HepG2 (cell line): ENCODE results near the gene SSR2. TPM values are rescaled to one million over a fixed set of nuclear protein-coding genes. Genes with fewer than 3 reads are reported as not detected.

Experiments used
- BCL6 ChIP-seq: IDR thresholded peaks from 2 replicates; pipeline ENCODE4 v1.6.1; 2016; ENCODE audit warnings: missing genetic modification reagents, missing compliant biosample characterization
- CENPT ChIP-seq: sonication (generic); formaldehyde crosslinking; IDR thresholded peaks from 2 replicates; pipeline ENCODE4 v1.8.0; 2022; ENCODE audit warnings: low read depth, mild to moderate bottlenecking, moderate library complexity, missing genetic modification reagents
- ELF4 ChIP-seq: sonication (generic); formaldehyde crosslinking; IDR thresholded peaks from 2 replicates; pipeline ENCODE4 v1.5.0; 2020; ENCODE audit warnings: missing genetic modification reagents, mild to moderate bottlenecking, moderate library complexity, borderline replicate concordance
- HNF4G ChIP-seq, 2 experiments: sonication (generic) in 1 of 2; formaldehyde crosslinking in 1 of 2; IDR thresholded peaks; 2 replicates each; pipeline versions ENCODE4 v1.4.0 to v1.6.1; 2011 to 2020; ENCODE audit warnings: borderline replicate concordance in 2 of 2, low read depth in 2 of 2, mild to moderate bottlenecking in 2 of 2, low read length in 1 of 2, missing genetic modification reagents in 1 of 2, moderate library complexity in 1 of 2
- IKZF4 ChIP-seq: sonication (generic); formaldehyde crosslinking; IDR thresholded peaks from 2 replicates; pipeline ENCODE4 v1.5.1; 2020; ENCODE audit warnings: borderline replicate concordance, mild to moderate bottlenecking, low read depth, missing genetic modification reagents; ENCODE audit errors: not compliant biosample characterization
- KDM6A ChIP-seq: IDR thresholded peaks from 2 replicates; pipeline ENCODE4 v1.6.1; 2016; ENCODE audit warnings: low read depth
- MZF1 ChIP-seq: sonication (generic); formaldehyde crosslinking; IDR thresholded peaks from 2 replicates; pipeline ENCODE4 v1.8.1; 2023; ENCODE audit warnings: mild to moderate bottlenecking, missing genetic modification reagents, borderline replicate concordance
- NR2C2 ChIP-seq: sonication (generic); formaldehyde crosslinking; IDR thresholded peaks from 2 replicates; pipeline ENCODE4 v1.4.0; 2020; ENCODE audit warnings: missing genetic modification reagents, mild to moderate bottlenecking, moderate library complexity, borderline replicate concordance
- NR2F2 ChIP-seq: IDR thresholded peaks from 2 replicates; pipeline ENCODE4 v1.6.1; 2012; ENCODE audit warnings: low read depth, inconsistent platforms, borderline replicate concordance
- PHF5A ChIP-seq: IDR thresholded peaks from one replicate; pipeline ENCODE4 v1.6.1; 2018; ENCODE audit warnings: low read depth, missing genetic modification reagents; ENCODE audit not compliant: unreplicated experiment
- SMARCE1 ChIP-seq: fragments of 450-650 bp; IDR thresholded peaks from 2 replicates; pipeline ENCODE4 v1.6.1; 2017; ENCODE audit warnings: borderline replicate concordance
- TEAD2 ChIP-seq: sonication (generic); formaldehyde crosslinking; IDR thresholded peaks from 2 replicates; pipeline ENCODE4 v1.9.0; 2021; ENCODE audit warnings: missing genetic modification reagents
- YY1 ChIP-seq: IDR thresholded peaks from 2 replicates; pipeline ENCODE4 v1.6.1; 2011; ENCODE audit warnings: low read length, low read depth, moderate library complexity, mild to moderate bottlenecking; ENCODE audit not compliant: insufficient read depth, insufficient replicate concordance
- ZNF292 ChIP-seq: sonication (generic); formaldehyde crosslinking; IDR thresholded peaks from 2 replicates; pipeline ENCODE4 v1.8.1; 2022; ENCODE audit warnings: mild to moderate bottlenecking, low read depth, missing genetic modification reagents, borderline replicate concordance
- ZNF30 ChIP-seq: sonication (generic); formaldehyde crosslinking; IDR thresholded peaks from 2 replicates; pipeline ENCODE4 v1.5.0; 2020; ENCODE audit warnings: mild to moderate bottlenecking, missing genetic modification reagents
- ZNF446 ChIP-seq: sonication (generic); formaldehyde crosslinking; IDR thresholded peaks from 2 replicates; pipeline ENCODE4 v1.5.0; 2020; ENCODE audit warnings: mild to moderate bottlenecking, missing genetic modification reagents
- ZNF792 ChIP-seq: IDR thresholded peaks from 2 replicates; pipeline ENCODE4 v1.6.1; 2016
- polyA plus RNA-seq, 8 experiments: library from polyadenylated mRNA; depleted of rRNA in 3 of 8; stranded (reverse) in 7 of 8; unstranded in 1 of 8; fragments of >200 nt; fragmentation: Illumina TruSeq in 4 of 8; extraction: Trizol in 4 of 8; gene quantifications; 2 replicates each; pipeline versions ENCODE4 v1.2.1 to v1.2.3, GENCODE V29; 2011 to 2016; ENCODE audit warnings: low read depth in 4 of 8, missing spikeins in 1 of 8, mixed read lengths in 1 of 8; ENCODE audit not compliant: insufficient read depth in 1 of 8
- total RNA-seq, 5 experiments: library from RNA; depleted of rRNA; stranded (reverse); fragments of >200 nt; fragmentation: Illumina TruSeq; extraction: Trizol; gene quantifications; 2 replicates each; pipeline ENCODE4 v1.2.3, GENCODE V29; 2016; ENCODE audit warnings: low read depth in 1 of 5
- TF ChIP-seq, protein P1 (sequence below): sonication (generic); formaldehyde crosslinking; conservative IDR thresholded peaks from 2 replicates; pipeline ENCODE4 v1.4.0; 2020; ENCODE audit warnings: mild to moderate bottlenecking, missing genetic modification reagents, moderate library complexity
- TF ChIP-seq, protein P2 (sequence below): IDR thresholded peaks from 2 replicates; pipeline ENCODE4 v1.6.1; 2016; ENCODE audit warnings: mild to moderate bottlenecking
- TF ChIP-seq, protein P3 (sequence below): sonication (generic); formaldehyde crosslinking; conservative IDR thresholded peaks from 2 replicates; pipeline ENCODE4 v1.5.0; 2020; ENCODE audit warnings: missing genetic modification reagents

SSR2 gene
- total and polyA plus RNA-seq, 2 of the 13 experiments (the other 11 are each of a cell fraction or from before 2014, with no cell fraction given) = 284 to 461 TPM

DNA sequence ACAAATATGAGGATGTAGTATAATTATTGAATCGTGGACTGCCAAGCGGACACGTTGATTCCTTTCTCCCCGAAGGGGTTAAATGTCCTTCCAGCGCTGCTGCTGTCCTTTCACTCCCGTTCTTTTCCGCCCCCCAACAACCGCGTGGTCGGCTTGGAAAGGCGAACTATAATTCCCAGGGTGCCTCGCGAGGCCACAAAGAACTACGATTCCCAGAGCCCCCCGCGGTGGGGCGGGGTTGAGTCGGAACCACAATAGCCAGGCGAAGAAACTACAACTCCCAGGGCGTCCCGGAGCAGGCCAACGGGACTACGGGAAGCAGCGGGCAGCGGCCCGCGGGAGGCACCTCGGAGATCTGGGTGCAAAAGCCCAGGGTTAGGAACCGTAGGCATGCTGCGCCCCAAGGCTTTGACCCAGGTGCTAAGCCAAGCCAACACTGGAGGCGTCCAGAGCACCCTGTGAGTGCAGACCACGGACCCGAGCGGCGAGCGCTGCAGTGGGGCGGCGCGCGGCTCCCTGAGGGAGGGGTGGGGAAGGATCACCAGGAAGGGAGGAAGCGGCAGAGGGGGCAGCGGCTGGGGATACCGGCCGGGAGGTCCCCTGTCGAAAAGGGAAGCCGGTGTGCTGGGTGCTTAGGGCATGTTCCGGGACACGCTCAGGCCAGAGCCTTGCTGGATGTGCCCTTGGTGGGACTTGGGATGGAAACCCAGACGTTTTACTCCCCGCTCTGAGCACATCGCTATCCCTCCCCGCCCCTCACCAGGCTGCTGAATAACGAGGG is 33.9 kb upstream of the SSR2 start, which contains the start of gene LAMTOR2 (continued):
- no peak for TF ChIP-seq KDM6A (CRISPR knock-in tag)
- 0 out of 2 replicates have a peak, but pooled peaks have one; percentile 29 for TF ChIP-seq ZNF446 (CRISPR knock-in tag)
- TF ChIP-seq BCL6 = peak; percentile 38; the same call in 1 of the 2 replicates
- TF ChIP-seq ZNF30 (CRISPR knock-in tag) = 0 out of 2 replicates have a peak, but pooled peaks have one; percentile 19
- TF ChIP-seq ZNF792 (CRISPR knock-in tag) = peak; percentile 70
- no peak for TF ChIP-seq CENPT (CRISPR knock-in tag)
- TF ChIP-seq TEAD2 (CRISPR knock-in tag) = no peak
- TF ChIP-seq IKZF4 = peak; percentile 27
- peak; percentile 80 for TF ChIP-seq YY1
- no peak for TF ChIP-seq PHF5A (CRISPR knock-in tag)
- TF ChIP-seq SMARCE1 = no peak
- no peak; the same call in 1 of the 2 replicates for TF ChIP-seq HNF4G (IDR thresholded peaks at IDR 0.05; ENCODE audit: borderline replicate concordance, low read depth, low read length)
- no peak for TF ChIP-seq HNF4G (CRISPR knock-in tag; IDR thresholded peaks at IDR 0.05; ENCODE audit: borderline replicate concordance, low read depth)
- TF ChIP-seq MZF1 (CRISPR knock-in tag) = peak; percentile 23; the same call in 1 of the 2 replicates
- TF ChIP-seq, protein P1, sequence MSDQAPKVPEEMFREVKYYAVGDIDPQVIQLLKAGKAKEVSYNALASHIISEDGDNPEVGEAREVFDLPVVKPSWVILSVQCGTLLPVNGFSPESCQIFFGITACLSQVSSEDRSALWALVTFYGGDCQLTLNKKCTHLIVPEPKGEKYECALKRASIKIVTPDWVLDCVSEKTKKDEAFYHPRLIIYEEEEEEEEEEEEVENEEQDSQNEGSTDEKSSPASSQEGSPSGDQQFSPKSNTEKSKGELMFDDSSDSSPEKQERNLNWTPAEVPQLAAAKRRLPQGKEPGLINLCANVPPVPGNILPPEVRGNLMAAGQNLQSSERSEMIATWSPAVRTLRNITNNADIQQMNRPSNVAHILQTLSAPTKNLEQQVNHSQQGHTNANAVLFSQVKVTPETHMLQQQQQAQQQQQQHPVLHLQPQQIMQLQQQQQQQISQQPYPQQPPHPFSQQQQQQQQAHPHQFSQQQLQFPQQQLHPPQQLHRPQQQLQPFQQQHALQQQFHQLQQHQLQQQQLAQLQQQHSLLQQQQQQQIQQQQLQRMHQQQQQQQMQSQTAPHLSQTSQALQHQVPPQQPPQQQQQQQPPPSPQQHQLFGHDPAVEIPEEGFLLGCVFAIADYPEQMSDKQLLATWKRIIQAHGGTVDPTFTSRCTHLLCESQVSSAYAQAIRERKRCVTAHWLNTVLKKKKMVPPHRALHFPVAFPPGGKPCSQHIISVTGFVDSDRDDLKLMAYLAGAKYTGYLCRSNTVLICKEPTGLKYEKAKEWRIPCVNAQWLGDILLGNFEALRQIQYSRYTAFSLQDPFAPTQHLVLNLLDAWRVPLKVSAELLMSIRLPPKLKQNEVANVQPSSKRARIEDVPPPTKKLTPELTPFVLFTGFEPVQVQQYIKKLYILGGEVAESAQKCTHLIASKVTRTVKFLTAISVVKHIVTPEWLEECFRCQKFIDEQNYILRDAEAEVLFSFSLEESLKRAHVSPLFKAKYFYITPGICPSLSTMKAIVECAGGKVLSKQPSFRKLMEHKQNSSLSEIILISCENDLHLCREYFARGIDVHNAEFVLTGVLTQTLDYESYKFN (CRISPR knock-in tag) = 0 out of 2 replicates have a peak, but pooled peaks have one; percentile 35
- TF ChIP-seq NR2F2 = no peak; the same call in 1 of the 2 replicates
- TF ChIP-seq ZNF292 = no peak
- TF ChIP-seq, protein P2, sequence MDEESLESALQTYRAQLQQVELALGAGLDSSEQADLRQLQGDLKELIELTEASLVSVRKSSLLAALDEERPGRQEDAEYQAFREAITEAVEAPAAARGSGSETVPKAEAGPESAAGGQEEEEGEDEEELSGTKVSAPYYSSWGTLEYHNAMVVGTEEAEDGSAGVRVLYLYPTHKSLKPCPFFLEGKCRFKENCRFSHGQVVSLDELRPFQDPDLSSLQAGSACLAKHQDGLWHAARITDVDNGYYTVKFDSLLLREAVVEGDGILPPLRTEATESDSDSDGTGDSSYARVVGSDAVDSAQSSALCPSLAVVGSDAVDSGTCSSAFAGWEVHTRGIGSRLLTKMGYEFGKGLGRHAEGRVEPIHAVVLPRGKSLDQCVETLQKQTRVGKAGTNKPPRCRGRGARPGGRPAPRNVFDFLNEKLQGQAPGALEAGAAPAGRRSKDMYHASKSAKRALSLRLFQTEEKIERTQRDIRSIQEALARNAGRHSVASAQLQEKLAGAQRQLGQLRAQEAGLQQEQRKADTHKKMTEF (CRISPR knock-in tag) = peak; percentile 85
- TF ChIP-seq NR2C2 (CRISPR knock-in tag) = peak; percentile 90
- TF ChIP-seq, protein P3, sequence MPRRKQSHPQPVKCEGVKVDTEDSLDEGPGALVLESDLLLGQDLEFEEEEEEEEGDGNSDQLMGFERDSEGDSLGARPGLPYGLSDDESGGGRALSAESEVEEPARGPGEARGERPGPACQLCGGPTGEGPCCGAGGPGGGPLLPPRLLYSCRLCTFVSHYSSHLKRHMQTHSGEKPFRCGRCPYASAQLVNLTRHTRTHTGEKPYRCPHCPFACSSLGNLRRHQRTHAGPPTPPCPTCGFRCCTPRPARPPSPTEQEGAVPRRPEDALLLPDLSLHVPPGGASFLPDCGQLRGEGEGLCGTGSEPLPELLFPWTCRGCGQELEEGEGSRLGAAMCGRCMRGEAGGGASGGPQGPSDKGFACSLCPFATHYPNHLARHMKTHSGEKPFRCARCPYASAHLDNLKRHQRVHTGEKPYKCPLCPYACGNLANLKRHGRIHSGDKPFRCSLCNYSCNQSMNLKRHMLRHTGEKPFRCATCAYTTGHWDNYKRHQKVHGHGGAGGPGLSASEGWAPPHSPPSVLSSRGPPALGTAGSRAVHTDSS (CRISPR knock-in tag) = 0 out of 2 replicates have a peak, but pooled peaks have one; percentile 41
- peak; percentile 95 for TF ChIP-seq ELF4 (CRISPR knock-in tag)
